ENCODE data around the gene ZNF662. TPM values are rescaled to one million over a fixed set of nuclear protein-coding genes. Genes with fewer than 3 reads are reported as not detected.

ZNF662 gene
- total RNA-seq, 1 experiment from 2014 or later: 1.1 TPM

- H3K27ac Mint-ChIP-seq (ENCODE audit: unreplicated experiment): no peak overlapping the region
- H3K9me3 Mint-ChIP-seq (ENCODE audit: low read depth, unreplicated experiment): no peaks in the 10 kb centered on the region
- no TSS peak for BruUV-seq (replicated peaks)
- TF ChIP-seq CTCF (IDR thresholded peaks at IDR 0.05; ENCODE audit: unreplicated experiment): no peak
- H3K27me3 Mint-ChIP-seq (ENCODE audit: unreplicated experiment): peaks cover 9% of the 10 kb centered on the region
- intact Hi-C loops (cut with micrococcal nuclease; ENCODE audit: unreplicated experiment): no loop called here
- CTCF ChIA-PET: interaction anchor here (1.2 kb wide), 1 partner anchor 54 kb away, joined by 3 read pairs; no protein-coding TSS in a partner anchor
- peak; percentile 71 for DNase-seq
- peaks cover 15% of the 10 kb centered on the region for H3K36me3 Mint-ChIP-seq (ENCODE audit: insufficient read depth, unreplicated experiment)
- peaks cover 31% of the 10 kb centered on the region for H3K4me1 Mint-ChIP-seq (ENCODE audit: low read depth, unreplicated experiment)
- no peak overlapping the region for H3K4me3 Mint-ChIP-seq (ENCODE audit: low read depth, unreplicated experiment)
These were observed 21.6 kb upstream of the ZNF662 start for GRCh38 chr3:42884324-42884723.

GRCh38 chr3:42886294-42886822 is 19.6 kb upstream of the ZNF662 start:
- CTCF ChIA-PET: no interaction called here
- no peak overlapping the region for H3K27ac Mint-ChIP-seq (ENCODE audit: unreplicated experiment)
- H3K4me1 Mint-ChIP-seq (ENCODE audit: low read depth, unreplicated experiment): peaks cover 36% of the 10 kb centered on the region
- H3K4me3 Mint-ChIP-seq (ENCODE audit: low read depth, unreplicated experiment): no peak overlapping the region
- H3K9me3 Mint-ChIP-seq (ENCODE audit: low read depth, unreplicated experiment): no peaks in the 10 kb centered on the region
- intact Hi-C loops (cut with micrococcal nuclease; ENCODE audit: unreplicated experiment): no loop called here
- no peak for TF ChIP-seq CTCF (IDR thresholded peaks at IDR 0.05; ENCODE audit: unreplicated experiment)
- H3K36me3 Mint-ChIP-seq (ENCODE audit: insufficient read depth, unreplicated experiment): peaks cover under 1% of the 10 kb centered on the region
- no peak for DNase-seq
- no TSS peak for BruUV-seq (replicated peaks)
- H3K27me3 Mint-ChIP-seq (ENCODE audit: unreplicated experiment): no peaks in the 10 kb centered on the region

- Mint-ChIP-seq H3K27me3 (ENCODE audit: unreplicated experiment) (no peaks in the 10 kb centered on the region), H3K4me3 (ENCODE audit: low read depth, unreplicated experiment) (no peak overlapping the region), H3K36me3 (ENCODE audit: insufficient read depth, unreplicated experiment) (no peaks in the 10 kb centered on the region), H3K27ac (ENCODE audit: unreplicated experiment) (no peak overlapping the region), H3K4me1 (ENCODE audit: low read depth, unreplicated experiment) (peaks cover 41% of the 10 kb centered on the region), H3K9me3 (ENCODE audit: low read depth, unreplicated experiment) (no peaks in the 10 kb centered on the region)
- CTCF ChIA-PET: no interaction called here
- TF ChIP-seq CTCF (IDR thresholded peaks at IDR 0.05; ENCODE audit: unreplicated experiment): no peak
- BruUV-seq (replicated peaks): no TSS peak
- intact Hi-C loops (cut with micrococcal nuclease; ENCODE audit: unreplicated experiment): no loop called here
- no peak for DNase-seq
These were observed 18.9 kb upstream of the ZNF662 start for GRCh38 chr3:42887084-42887483.

GRCh38 chr3:42891042-42891441 is 14.9 kb upstream of the ZNF662 start:
- no peaks in the 10 kb centered on the region for H3K27me3 Mint-ChIP-seq (ENCODE audit: unreplicated experiment)
- TF ChIP-seq CTCF (IDR thresholded peaks at IDR 0.05; ENCODE audit: unreplicated experiment): no peak
- no peaks in the 10 kb centered on the region for H3K9me3 Mint-ChIP-seq (ENCODE audit: low read depth, unreplicated experiment)
- no peak overlapping the region for H3K27ac Mint-ChIP-seq (ENCODE audit: unreplicated experiment)
- no peak overlapping the region for H3K4me3 Mint-ChIP-seq (ENCODE audit: low read depth, unreplicated experiment)
- H3K36me3 Mint-ChIP-seq (ENCODE audit: insufficient read depth, unreplicated experiment): no peaks in the 10 kb centered on the region
- no TSS peak for BruUV-seq (replicated peaks)
- H3K4me1 Mint-ChIP-seq (ENCODE audit: low read depth, unreplicated experiment): peaks cover 38% of the 10 kb centered on the region
- CTCF ChIA-PET: no interaction called here
- no peak for DNase-seq
- intact Hi-C loops (cut with micrococcal nuclease; ENCODE audit: unreplicated experiment): no loop called here
